IMR-90 (cell line): ENCODE data around the gene MECR. TPM values are rescaled to one million over a fixed set of nuclear protein-coding genes. Genes with fewer than 3 reads are reported as not detected.

Experiments
- ATAC-seq: fragments of 200-7000 bp; cut with Tn5 transposase; 2 replicates; pipeline ENCODE4 v1.9.1; 2020; ENCODE audit warnings: low read depth, mild to moderate bottlenecking, moderate library complexity
- BruUV-seq: library from RNA; stranded (reverse); fragments of 400-500 nt; replicated peaks from 2 replicates; lab custom pipeline; 2021; lab: Mats Ljungman, UMichigan
- CTCF ChIA-PET: fragments of 300-600 bp; formaldehyde crosslinking; extraction: SDS; loops from one replicate; lab custom pipeline; 2021; ENCODE audit warnings: antibody characterized with exemption; lab: Yijun Ruan, JAX
- POLR2A ChIA-PET: fragments of 300-600 bp; sonication (Branson Sonifier 250); formaldehyde crosslinking; loops from one replicate; lab custom pipeline; 2022; ENCODE audit warnings: antibody characterized with exemption; ENCODE audit not compliant: unreplicated experiment; lab: Charles Lee
- DNase-seq: peaks from one replicate; pipeline ENCODE4 v3.0.0; 2013
- H2AFZ ChIP-seq: replicated peaks from 2 replicates; pipeline ENCODE3; 2013; ENCODE audit warnings: low read length, mild to moderate bottlenecking; ENCODE audit not compliant: poor library complexity
- H2AK5ac ChIP-seq: 2 replicates; pipeline ENCODE4 v1.6.1; 2013; ENCODE audit warnings: low read depth, low read length, inconsistent platforms
- H2AK9ac ChIP-seq: replicated peaks from 2 replicates; pipeline ENCODE3; 2013; ENCODE audit warnings: mild to moderate bottlenecking, low read depth, low read length, moderate library complexity; ENCODE audit not compliant: poor library complexity
- H2BK120ac ChIP-seq: 2 replicates; pipeline ENCODE4 v1.6.1; 2013; ENCODE audit warnings: low read depth, low read length, inconsistent platforms
- H2BK15ac ChIP-seq: 3 replicates; pipeline ENCODE4 v1.6.1; 2013; ENCODE audit warnings: low read depth, low read length, inconsistent platforms
- H2BK20ac ChIP-seq: 2 replicates; pipeline ENCODE4 v1.6.1; 2013; ENCODE audit warnings: low read depth, mild to moderate bottlenecking, inconsistent platforms, low read length, moderate library complexity
- H2BK5ac ChIP-seq: 2 replicates; pipeline ENCODE4 v1.6.1; 2013; ENCODE audit warnings: mild to moderate bottlenecking, low read depth, low read length, inconsistent platforms; ENCODE audit not compliant: poor library complexity, severe bottlenecking
- H3K14ac ChIP-seq: replicated peaks from 2 replicates; pipeline ENCODE4 v1.6.1; 2013; ENCODE audit warnings: low read depth, low read length, inconsistent platforms
- H3K18ac ChIP-seq: 2 replicates; pipeline ENCODE4 v1.6.1; 2013; ENCODE audit warnings: low read depth, low read length, control low read depth
- H3K23ac ChIP-seq: 2 replicates; pipeline ENCODE4 v1.6.1; 2013; ENCODE audit warnings: low read depth, low read length, inconsistent platforms
- H3K27ac ChIP-seq: 2 replicates; pipeline ENCODE4 v1.5.1; 2013; ENCODE audit warnings: mild to moderate bottlenecking, control low read depth, low read length; ENCODE audit not compliant: insufficient read depth
- H3K27me3 ChIP-seq: 2 replicates; pipeline ENCODE4 v1.6.1; 2013; ENCODE audit warnings: low read length; ENCODE audit not compliant: control insufficient read depth, insufficient read depth
- H3K36me3 ChIP-seq: 2 replicates; pipeline ENCODE4 v1.6.1; 2013; ENCODE audit warnings: low read length, mixed read lengths; ENCODE audit not compliant: control insufficient read depth, insufficient read depth
- H3K4ac ChIP-seq: 2 replicates; pipeline ENCODE4 v1.6.1; 2013; ENCODE audit warnings: low read depth, low read length, inconsistent platforms
- H3K4me1 ChIP-seq: 2 replicates; pipeline ENCODE4 v1.6.1; 2013; ENCODE audit warnings: low read length, mixed read lengths; ENCODE audit not compliant: control insufficient read depth, insufficient read depth
- H3K4me2 ChIP-seq: 2 replicates; pipeline ENCODE4 v1.6.1; 2013; ENCODE audit warnings: low read depth, mild to moderate bottlenecking, control low read depth, low read length, moderate library complexity
- H3K4me3 ChIP-seq: 2 replicates; pipeline ENCODE4 v1.5.1; 2013; ENCODE audit warnings: low read depth, mild to moderate bottlenecking, control low read depth, low read length, moderate library complexity; ENCODE audit not compliant: insufficient read depth
- H3K56ac ChIP-seq: 2 replicates; pipeline ENCODE4 v1.6.1; 2013; ENCODE audit warnings: low read length, inconsistent platforms; ENCODE audit not compliant: insufficient read depth; ENCODE audit errors: extremely low read depth
- H3K79me1 ChIP-seq, 2 experiments: 2 replicates each; pipeline ENCODE4 v1.6.1; 2013; ENCODE audit warnings: low read length in 2 of 2, inconsistent platforms in 1 of 2, low read depth in 1 of 2
- H3K9ac ChIP-seq: 2 replicates; pipeline ENCODE4 v1.6.1; 2013; ENCODE audit warnings: low read depth, low read length, control low read depth
- H3K9me1 ChIP-seq: 2 replicates; pipeline ENCODE4 v1.6.1; 2013; ENCODE audit warnings: low read length, inconsistent platforms; ENCODE audit not compliant: insufficient read depth
- H3K9me3 ChIP-seq: 2 replicates; pipeline ENCODE4 v1.6.1; 2013; ENCODE audit warnings: low read length; ENCODE audit not compliant: control insufficient read depth, insufficient read depth
- H4K20me1 ChIP-seq: 2 replicates; pipeline ENCODE4 v1.6.1; 2013; ENCODE audit warnings: low read length, inconsistent platforms; ENCODE audit not compliant: insufficient read depth
- H4K5ac ChIP-seq: 2 replicates; pipeline ENCODE4 v1.6.1; 2013; ENCODE audit warnings: mild to moderate bottlenecking, low read depth, low read length, control low read depth
- H4K8ac ChIP-seq, 2 experiments: 2 replicates each; pipeline ENCODE4 v1.6.1; 2013; ENCODE audit warnings: low read depth in 2 of 2, low read length in 2 of 2, control low read depth in 1 of 2, inconsistent platforms in 1 of 2
- H4K91ac ChIP-seq: 2 replicates; pipeline ENCODE4 v1.6.1; 2013; ENCODE audit warnings: low read depth, low read length, inconsistent platforms; ENCODE audit not compliant: insufficient read depth
- BHLHE40 ChIP-seq: fragments of 150-350 bp; IDR thresholded peaks from 2 replicates; pipeline ENCODE4 v1.6.1; 2016; ENCODE audit warnings: mild to moderate bottlenecking, low read depth, low read length
- CEBPB ChIP-seq: IDR thresholded peaks from 2 replicates; pipeline ENCODE4 v1.6.1; 2012; ENCODE audit warnings: low read depth, low read length, improper control_type of control experiment
- FOS ChIP-seq: fragments of 150-350 bp; IDR thresholded peaks from 2 replicates; pipeline ENCODE4 v1.6.1; 2016; ENCODE audit warnings: low read depth, low read length
- MAZ ChIP-seq: IDR thresholded peaks from 2 replicates; pipeline ENCODE4 v1.6.1; 2012; ENCODE audit warnings: low read depth, mild to moderate bottlenecking, low read length, improper control_type of control experiment, moderate library complexity, borderline replicate concordance
- MXI1 ChIP-seq: IDR thresholded peaks from 2 replicates; pipeline ENCODE4 v1.6.1; 2012; ENCODE audit warnings: low read depth, mild to moderate bottlenecking, low read length, moderate library complexity, borderline replicate concordance
- RAD21 ChIP-seq: IDR thresholded peaks from 2 replicates; pipeline ENCODE4 v1.6.1; 2012; ENCODE audit warnings: low read length, improper control_type of control experiment
- RFX5 ChIP-seq: IDR thresholded peaks from 2 replicates; pipeline ENCODE4 v1.8.0; 2012; ENCODE audit warnings: low read depth, mild to moderate bottlenecking, low read length, moderate library complexity
- SMC3 ChIP-seq: fragments of 150-350 bp; IDR thresholded peaks from 2 replicates; pipeline ENCODE4 v1.6.1; 2016; ENCODE audit warnings: low read depth, mild to moderate bottlenecking, antibody characterized with exemption, low read length, moderate library complexity
- WGBS, 2 experiments: methylation state at CpG; one replicate each; pipeline versions ENCODE4 v1.1.5 to v1.1.7; 2013; ENCODE audit warnings: missing lambda C conversion rate in 2 of 2; ENCODE audit not compliant: insufficient read length in 1 of 2; ENCODE audit errors: extremely low coverage in 2 of 2; 5-methylcytosine and 5-hydroxymethylcytosine counted together
- dilution Hi-C: fragments of 300-500 bp; cut with HindIII; formaldehyde crosslinking; loops from one replicate; pipeline ENCODE4 v1.14.3; 2018; ENCODE audit warnings: low sequenced_read_pairs; ENCODE audit not compliant: unreplicated experiment
- in situ Hi-C: fragments of 300-500 bp; cut with MboI; formaldehyde crosslinking; loops from 3 replicates; pipeline ENCODE4 v1.14.3; 2019; ENCODE audit warnings: low sequenced_read_pairs, inconsistent platforms, mixed read lengths
- intact Hi-C: fragments of 100-400 bp; cut with micrococcal nuclease; formaldehyde crosslinking; loops from 2 replicates; pipeline ENCODE4 v1.10.0; 2022
- polyA plus RNA-seq, 3 experiments: library from polyadenylated mRNA; depleted of rRNA; stranded (reverse); fragments of >200 nt; gene quantifications; 2 replicates each; pipeline ENCODE4 v1.2.3, GENCODE V29; 2012; ENCODE audit warnings: low replicate concordance in 1 of 3
- total RNA-seq: library from RNA; depleted of rRNA; stranded (reverse); fragments of >200 nt; gene quantifications from 2 replicates; pipeline ENCODE4 v1.2.3, GENCODE V29; 2012
- TF ChIP-seq, protein P1 (sequence below): conservative IDR thresholded peaks from 2 replicates; pipeline ENCODE4 v1.5.1; 2012; ENCODE audit warnings: mild to moderate bottlenecking, low read depth, low read length, improper control_type of control experiment

Gene MECR
- total and polyA plus RNA-seq, 2 of the 4 experiments (the other 2 are of a cell fraction) = 20.3 to 24.8 TPM

DNA sequence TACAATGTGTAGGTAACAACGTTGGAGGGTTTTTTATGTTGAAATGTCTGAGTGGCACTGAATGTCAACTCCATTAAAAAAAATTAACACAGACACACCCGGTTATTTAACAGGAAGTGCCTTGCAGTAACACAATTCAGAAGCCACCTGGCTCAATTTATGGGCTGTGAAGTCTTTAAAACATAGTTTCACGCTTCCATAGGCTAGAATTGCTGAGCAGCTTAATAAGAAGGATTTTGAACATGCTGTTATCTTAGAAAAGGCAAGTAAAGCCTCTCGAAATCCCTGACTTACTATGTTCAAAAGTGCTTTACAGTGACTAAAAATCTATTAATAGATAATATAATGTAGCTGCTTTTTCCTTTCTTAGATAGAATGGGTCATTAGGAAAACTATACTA is 68.7 kb downstream of the MECR start:
- Histone ChIP-seq H3K79me1 (peaks cover 34 to 83% of the 10 kb centered on the region in 2 experiments), H2BK15ac (no peak overlapping the region), H3K9me3 (no peaks in the 10 kb centered on the region), H2BK5ac (no peak overlapping the region), H3K4me2 (no peak overlapping the region), H4K91ac (no peak overlapping the region), H2AFZ (no peak overlapping the region), H4K8ac (no peak overlapping the region), H3K36me3 (peaks cover 45% of the 10 kb centered on the region), H2AK9ac (no peak overlapping the region), H2AK5ac (no peak overlapping the region), H4K20me1 (peaks cover 77% of the 10 kb centered on the region), H3K4me1 (peaks cover 7% of the 10 kb centered on the region; the same call in 1 of the 2 replicates), H3K14ac (no peak overlapping the region), H3K27me3 (no peaks in the 10 kb centered on the region), H2BK20ac (no peak overlapping the region), H3K27ac (no peak overlapping the region), H2BK120ac (no peak overlapping the region), H4K5ac (no peak overlapping the region), H3K23ac (no peak overlapping the region), H3K9me1 (peaks cover 24% of the 10 kb centered on the region), H3K18ac (no peak overlapping the region), H3K56ac (no peak overlapping the region), H3K4me3 (no peak overlapping the region), H3K9ac (no peak overlapping the region), H3K4ac (no peak overlapping the region)
- BruUV-seq = no TSS peak
- ChIA-PET CTCF (interaction anchor here (0.6 kb wide), 1 partner anchor 11 kb away, joined by 8 read pairs; no protein-coding TSS in a partner anchor), POLR2A (no interaction called here)
- no peak for DNase-seq
- in situ Hi-C loops = no loop called here
- no CpG with 5 or more reads among the region's 4 CpGs for WGBS, 2 experiments
- TF ChIP-seq MAZ = no peak
- TF ChIP-seq MXI1 = no peak
- TF ChIP-seq, protein P1, sequence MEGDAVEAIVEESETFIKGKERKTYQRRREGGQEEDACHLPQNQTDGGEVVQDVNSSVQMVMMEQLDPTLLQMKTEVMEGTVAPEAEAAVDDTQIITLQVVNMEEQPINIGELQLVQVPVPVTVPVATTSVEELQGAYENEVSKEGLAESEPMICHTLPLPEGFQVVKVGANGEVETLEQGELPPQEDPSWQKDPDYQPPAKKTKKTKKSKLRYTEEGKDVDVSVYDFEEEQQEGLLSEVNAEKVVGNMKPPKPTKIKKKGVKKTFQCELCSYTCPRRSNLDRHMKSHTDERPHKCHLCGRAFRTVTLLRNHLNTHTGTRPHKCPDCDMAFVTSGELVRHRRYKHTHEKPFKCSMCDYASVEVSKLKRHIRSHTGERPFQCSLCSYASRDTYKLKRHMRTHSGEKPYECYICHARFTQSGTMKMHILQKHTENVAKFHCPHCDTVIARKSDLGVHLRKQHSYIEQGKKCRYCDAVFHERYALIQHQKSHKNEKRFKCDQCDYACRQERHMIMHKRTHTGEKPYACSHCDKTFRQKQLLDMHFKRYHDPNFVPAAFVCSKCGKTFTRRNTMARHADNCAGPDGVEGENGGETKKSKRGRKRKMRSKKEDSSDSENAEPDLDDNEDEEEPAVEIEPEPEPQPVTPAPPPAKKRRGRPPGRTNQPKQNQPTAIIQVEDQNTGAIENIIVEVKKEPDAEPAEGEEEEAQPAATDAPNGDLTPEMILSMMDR = no peak
- no peak for TF ChIP-seq SMC3
- TF ChIP-seq FOS = no peak
- TF ChIP-seq RFX5 = no peak
- no peak for TF ChIP-seq RAD21
- TF ChIP-seq CEBPB = no peak
- no peak for TF ChIP-seq BHLHE40
- intact Hi-C loops = no loop called here
- dilution Hi-C loops = no loop called here
- ATAC-seq = no peak
